ENCODE data around the gene TRIM37. TPM values are rescaled to one million over a fixed set of nuclear protein-coding genes. Genes with fewer than 3 reads are reported as not detected.
"Not testable (repeated sequence)": the region's sequence is repeated elsewhere in the genome, so short reads cannot be mapped to it uniquely, and the experiment has no call there.

TRIM37 gene
- total RNA-seq, 1 experiment from 2014 or later, result 18.0 TPM

GRCh38 chr17:59110973-59111372, 4.3 kb upstream of the TRIM37 start:
- DNase-seq (ENCODE audit: low spot score), result no peak

GRCh38 chr17:59108400-59109102, 1.9 kb upstream of the TRIM37 start:
- DNase-seq (ENCODE audit: low spot score), result no peak

- DNase-seq (ENCODE audit: low spot score), result no peak
Observed at GRCh38 chr17:59107306-59107670, 608 bp upstream of the TRIM37 start.

- DNase-seq (ENCODE audit: low spot score), result peak; percentile 57
Observed at GRCh38 chr17:59105852-59106462, 723 bp downstream of the TRIM37 start.

GRCh38 chr17:59101178-59101577, 5.5 kb downstream of the TRIM37 start:
- no peak for DNase-seq (ENCODE audit: low spot score)

- DNase-seq (ENCODE audit: low spot score), result no peak
Observed at GRCh38 chr17:59097876-59098275, 8.8 kb downstream of the TRIM37 start.

GRCh38 chr17:59094861-59095530, 11.7 kb downstream of the TRIM37 start:
- DNase-seq (ENCODE audit: low spot score), result no peak

- peak; percentile 16 for DNase-seq (ENCODE audit: low spot score)
Observed at GRCh38 chr17:59093702-59094231, 12.9 kb downstream of the TRIM37 start.

GRCh38 chr17:59093145-59093701, 13.5 kb downstream of the TRIM37 start:
- DNase-seq (ENCODE audit: low spot score), result no peak

- not testable (repeated sequence) for DNase-seq (ENCODE audit: low spot score)
Observed at GRCh38 chr17:59090593-59090992, 16.1 kb downstream of the TRIM37 start.

GRCh38 chr17:59084154-59084553, 22.5 kb downstream of the TRIM37 start:
- DNase-seq (ENCODE audit: low spot score), result no peak

GRCh38 chr17:59074494-59074893, 32.2 kb downstream of the TRIM37 start:
- DNase-seq (ENCODE audit: low spot score), result no peak

- no peak for DNase-seq (ENCODE audit: low spot score)
Observed at GRCh38 chr17:59073972-59074371, 32.7 kb downstream of the TRIM37 start.

- DNase-seq (ENCODE audit: low spot score), result no peak
Observed at GRCh38 chr17:59069856-59070255, 36.8 kb downstream of the TRIM37 start.

- no peak for DNase-seq (ENCODE audit: low spot score)
Observed at GRCh38 chr17:59067756-59068155, 38.9 kb downstream of the TRIM37 start.

GRCh38 chr17:59067340-59067739, 39.3 kb downstream of the TRIM37 start:
- no peak for DNase-seq (ENCODE audit: low spot score)

- no peak for DNase-seq (ENCODE audit: low spot score)
Observed at GRCh38 chr17:59062509-59062908, 44.2 kb downstream of the TRIM37 start.

GRCh38 chr17:59056857-59057256, 49.8 kb downstream of the TRIM37 start:
- DNase-seq (ENCODE audit: low spot score), result no peak

GRCh38 chr17:59049798-59050197, 56.9 kb downstream of the TRIM37 start:
- no peak for DNase-seq (ENCODE audit: low spot score)

GRCh38 chr17:59047616-59048015, 59.1 kb downstream of the TRIM37 start:
- no peak for DNase-seq (ENCODE audit: low spot score)

GRCh38 chr17:59046192-59046591, 60.5 kb downstream of the TRIM37 start:
- no peak for DNase-seq (ENCODE audit: low spot score)

GRCh38 chr17:59038734-59039133, 67.9 kb downstream of the TRIM37 start:
- no peak for DNase-seq (ENCODE audit: low spot score)

Data from HT-29 (cell line).